ENCODE results near the gene MAP7.
"Not testable (repeated sequence)": the region's sequence is repeated elsewhere in the genome, so short reads cannot be mapped to it uniquely, and the experiment has no call there.

Gene MAP7

DNA sequence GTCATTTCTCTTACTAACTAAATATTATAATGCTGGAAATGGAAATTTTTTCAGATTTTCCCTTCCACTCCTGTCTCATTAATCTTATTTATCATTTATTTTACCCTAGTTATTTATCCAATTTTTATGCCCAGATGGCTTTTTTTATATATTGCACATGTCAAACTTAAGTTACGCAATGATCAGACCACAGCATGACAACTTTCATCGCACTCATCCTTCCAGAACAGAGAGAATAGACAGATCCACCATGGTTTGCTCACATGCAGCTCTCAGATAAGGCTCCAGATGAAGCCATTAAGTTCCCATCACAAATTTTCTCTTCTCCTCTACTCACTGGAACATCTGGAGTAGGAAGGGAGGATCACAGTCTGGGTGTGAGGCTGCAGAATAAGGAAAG, 48.7 kb downstream of the MAP7 start:
- no peak for DNase-seq

DNA sequence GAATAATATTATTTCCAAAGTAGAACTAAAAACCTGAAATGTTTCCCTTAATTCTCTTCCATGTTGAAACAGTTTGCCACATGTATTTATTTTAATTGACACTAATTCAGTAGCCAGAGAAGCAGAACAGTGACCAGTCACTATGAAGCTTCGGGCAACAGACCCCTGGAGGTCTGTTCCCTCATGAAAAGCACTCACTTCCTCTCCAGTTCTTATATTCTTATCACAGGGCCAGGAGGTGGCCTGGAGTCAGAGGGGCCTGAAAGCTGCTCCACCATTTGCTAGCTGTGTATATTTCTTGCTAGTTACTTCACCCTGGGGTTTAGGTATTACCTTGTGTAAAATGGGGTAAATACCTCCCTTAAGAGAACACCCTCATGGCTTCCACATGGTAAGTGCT, 49.1 kb downstream of the MAP7 start:
- no peak for DNase-seq

DNA sequence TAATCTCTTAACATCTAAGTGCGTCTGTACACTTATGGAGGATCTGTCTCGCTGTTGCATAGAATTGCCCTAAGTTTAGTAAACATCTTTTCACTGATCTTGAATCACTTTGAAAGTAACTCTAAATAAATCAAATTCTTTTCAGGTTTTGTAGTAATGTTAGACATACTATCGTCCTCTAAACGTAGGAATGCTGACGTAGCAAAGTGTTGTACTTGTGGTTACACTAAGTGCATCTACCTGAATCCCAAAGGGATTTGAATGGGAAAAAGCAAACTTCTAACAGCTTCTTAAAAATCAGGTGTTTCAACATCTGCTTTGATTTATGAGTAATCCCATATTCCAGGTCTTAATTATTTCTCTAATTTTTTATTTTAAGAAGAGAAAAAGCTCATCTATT, 49.8 kb downstream of the MAP7 start:
- DNase-seq, result no peak

DNA sequence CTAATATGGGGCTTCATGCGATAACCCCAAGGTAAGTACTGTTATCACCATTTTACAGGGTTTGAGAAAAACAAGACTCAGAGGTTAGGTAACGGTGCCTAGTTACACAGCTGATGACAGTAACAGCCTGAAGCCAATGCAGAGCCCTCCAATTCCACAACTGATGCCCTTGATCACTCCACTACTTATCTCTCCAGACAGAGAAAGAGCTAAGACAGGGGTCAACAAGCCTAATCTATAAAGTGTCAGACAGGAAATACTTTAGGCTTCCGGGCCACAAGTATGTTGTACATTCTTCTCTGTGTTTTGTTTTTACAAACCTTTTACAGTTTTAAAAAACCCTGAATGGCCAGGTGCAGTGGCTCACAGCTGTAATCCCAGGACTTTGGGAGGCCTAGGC, 50.9 kb downstream of the MAP7 start:
- DNase-seq, result no peak

DNA sequence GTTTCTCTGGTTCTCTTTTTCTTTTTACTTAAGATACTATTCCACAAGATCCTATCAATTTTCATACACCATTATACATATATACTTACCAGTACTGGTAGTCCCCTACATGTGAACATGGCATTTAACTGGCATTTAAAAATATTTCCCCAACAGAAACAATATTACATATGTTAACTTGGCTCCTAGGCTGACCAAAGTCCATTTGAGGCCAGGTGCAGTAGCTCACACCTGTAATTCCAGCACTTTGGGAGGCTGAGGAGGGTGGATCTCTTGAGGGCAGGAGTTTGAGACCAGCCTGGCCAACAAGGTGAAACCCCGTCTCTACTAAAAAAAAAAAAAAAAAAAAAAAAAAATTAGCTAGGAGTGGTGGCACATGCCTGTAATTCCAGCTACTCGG, 53.8 kb downstream of the MAP7 start:
- DNase-seq, result not testable (repeated sequence)

DNA sequence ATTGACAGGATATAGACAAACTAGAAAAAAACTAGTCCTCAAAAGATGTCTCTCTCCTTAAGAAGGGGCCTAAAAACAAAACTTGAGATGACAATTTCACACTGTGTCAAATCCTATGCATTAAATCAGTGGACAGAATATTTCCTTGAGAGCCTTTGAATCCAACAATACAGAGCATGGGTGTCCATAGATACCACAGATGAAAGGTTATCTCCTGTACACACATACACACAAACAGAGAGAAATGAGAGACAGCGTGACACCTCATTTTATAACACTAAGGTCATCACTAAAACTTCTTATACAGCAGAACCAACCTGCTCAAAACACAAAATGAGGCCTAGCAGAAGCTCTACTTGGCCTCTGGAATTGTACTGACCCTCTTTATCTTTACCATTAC, 55.5 kb downstream of the MAP7 start:
- no peak for DNase-seq

DNA sequence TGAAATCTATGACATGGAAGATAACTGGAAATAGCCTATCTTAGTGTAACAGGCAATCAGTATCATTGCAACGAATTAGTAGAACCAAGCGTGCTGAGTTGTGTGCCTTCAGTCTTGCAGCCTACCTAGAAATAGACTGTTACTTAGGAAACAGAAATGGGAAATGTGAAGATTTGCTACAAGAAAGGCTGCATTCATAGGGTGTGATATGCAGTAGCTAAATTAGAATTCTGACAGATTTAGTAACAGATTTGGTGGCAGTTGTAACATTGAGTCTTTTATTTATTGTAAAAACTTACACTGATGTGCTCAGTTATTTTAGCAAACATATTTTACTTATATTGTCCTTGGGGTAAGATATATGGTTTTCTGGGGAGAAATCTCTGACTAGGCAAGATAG, 56.2 kb downstream of the MAP7 start:
- DNase-seq, result no peak

DNA sequence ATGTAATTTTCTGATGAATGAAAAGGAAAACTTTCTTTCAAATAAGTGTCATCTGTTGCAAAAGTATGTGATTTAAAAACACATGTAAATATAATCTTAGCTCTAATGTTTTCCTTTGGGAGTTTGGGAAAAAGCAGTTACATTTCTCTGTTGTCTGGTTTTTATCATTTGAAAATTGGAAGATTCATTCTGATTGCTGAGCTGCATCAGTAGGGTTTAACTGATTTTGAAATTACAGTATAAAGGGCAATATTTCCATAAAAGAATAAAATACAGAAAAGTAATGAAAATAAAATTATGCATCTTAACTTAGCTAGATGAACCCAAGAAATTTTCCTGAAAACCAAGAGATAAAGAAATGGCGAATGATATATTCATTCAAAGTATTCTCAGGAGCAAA, 57.8 kb downstream of the MAP7 start:
- no peak for DNase-seq

DNA sequence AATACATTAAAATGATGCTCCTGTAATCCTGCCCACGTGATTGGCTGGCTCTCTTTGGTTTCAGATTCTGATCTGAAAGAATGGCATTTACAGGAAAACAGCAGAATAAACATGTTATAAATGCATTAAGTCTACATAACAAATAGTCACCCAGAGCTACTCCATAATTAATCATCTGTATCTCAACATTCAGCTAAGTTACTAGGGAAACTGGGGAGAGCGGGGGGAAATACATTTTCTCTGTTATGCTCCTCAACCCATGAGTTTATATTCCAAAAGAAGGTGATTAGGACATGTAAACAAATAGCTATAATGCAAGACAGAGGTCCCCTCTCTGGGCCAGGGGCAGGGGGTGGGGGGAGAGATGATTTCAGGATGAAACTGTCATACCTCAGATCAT, 58.5 kb downstream of the MAP7 start:
- DNase-seq, result no peak

DNA sequence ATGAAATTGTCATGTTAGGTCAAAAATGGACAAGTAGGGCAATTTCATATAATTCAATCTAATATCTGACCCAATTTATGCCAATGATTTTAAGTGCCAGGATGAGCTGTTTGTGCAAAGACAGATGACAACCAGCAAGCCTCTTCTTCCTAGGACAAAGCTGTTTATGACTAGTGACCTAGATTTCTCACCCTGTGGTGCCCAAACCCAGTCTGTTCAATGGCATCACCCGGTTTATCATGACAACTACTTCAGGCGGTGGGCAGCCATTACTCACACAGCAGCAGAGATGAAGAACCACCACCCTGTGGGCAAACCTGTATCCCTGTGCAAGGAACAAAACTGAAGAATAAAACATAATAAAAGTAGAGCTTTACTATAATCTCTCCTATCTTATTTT, 59.0 kb downstream of the MAP7 start:
- DNase-seq, result no peak

DNA sequence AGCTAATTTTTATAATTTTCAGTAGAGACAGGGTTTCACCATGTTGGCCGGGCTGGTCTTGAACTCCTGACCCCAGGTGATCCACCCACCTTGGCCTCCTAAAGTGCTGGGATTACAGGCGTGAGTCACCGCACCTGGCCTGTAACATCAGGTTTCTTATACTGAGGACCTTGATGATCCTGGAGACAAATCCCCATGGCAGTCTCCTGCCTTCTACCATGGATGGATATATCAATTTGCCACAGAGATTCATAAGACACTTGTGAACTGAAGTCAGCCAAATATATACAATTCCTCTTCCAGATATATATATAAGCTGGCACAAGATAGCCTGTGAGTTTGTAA, 60.6 kb downstream of the MAP7 start:
- not testable (repeated sequence) for DNase-seq

DNA sequence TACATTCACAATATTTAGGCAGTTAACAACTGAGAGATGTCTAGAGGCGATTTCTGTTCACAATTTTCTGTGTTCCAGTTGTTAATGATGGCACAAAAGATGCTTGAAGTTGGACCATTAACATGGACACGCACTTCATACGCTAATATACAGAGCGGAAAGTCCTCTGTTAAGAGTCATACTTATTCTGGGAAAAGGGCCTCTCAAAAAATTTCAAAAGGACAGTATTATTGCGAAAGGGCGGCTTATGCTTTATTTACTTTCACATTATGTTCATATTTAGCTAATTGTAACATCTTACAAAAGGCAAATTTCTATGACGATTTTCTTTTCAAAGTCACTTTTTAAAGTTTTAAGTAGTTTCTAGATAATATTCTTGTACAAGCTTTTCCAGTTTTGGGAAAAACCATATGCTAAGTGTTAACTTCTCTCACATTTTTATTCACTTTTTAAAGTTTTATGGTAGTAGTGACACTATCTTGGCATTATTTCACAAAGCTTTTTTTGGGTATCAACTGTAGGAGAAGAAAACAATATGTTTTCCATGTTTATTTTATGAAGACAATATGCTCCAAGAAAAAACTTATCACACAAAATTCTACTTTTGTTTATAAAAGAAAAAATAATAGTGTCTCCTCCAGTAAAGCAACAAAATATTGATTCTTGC, 62.3 kb downstream of the MAP7 start:
- DNase-seq, result no peak

DNA sequence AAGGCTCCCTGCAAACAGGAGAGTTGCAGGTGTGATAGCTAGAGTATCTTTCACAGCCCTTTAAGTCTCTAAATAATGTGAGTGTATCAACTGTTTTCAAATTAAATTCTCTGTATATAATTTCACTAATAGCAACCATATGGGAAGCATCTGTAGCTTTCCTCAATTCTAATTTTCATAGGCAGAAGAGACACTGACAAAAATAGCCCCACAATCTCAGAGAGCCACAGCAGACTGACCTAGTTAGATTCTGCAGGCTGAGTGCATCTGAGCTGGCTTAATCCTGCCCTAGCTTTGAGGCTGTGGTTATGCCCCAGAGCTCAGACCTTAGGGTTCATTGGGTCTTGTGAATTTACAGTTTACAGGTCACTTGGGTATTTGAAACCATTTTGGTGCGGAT, 63.9 kb downstream of the MAP7 start:
- DNase-seq, result no peak

DNA sequence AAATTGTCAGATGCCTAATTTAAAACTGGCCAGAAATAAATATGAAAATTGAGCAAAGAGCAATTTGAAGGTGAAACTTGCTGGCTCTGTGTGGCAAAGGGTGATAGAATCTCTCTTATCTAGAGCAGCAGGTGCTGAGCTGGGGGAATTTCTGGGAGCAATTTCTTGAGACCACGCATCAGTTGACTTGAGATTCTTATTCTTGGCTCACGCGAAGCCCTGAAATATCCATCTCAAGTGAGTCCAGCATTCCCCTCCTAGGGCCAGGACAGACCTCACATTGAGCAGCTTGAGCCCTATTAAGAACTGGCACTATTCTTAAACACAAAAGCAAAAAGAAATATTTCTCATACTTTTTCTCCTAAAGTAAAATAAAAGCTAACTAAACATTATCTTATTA, 66.3 kb downstream of the MAP7 start:
- DNase-seq, result no peak

DNA sequence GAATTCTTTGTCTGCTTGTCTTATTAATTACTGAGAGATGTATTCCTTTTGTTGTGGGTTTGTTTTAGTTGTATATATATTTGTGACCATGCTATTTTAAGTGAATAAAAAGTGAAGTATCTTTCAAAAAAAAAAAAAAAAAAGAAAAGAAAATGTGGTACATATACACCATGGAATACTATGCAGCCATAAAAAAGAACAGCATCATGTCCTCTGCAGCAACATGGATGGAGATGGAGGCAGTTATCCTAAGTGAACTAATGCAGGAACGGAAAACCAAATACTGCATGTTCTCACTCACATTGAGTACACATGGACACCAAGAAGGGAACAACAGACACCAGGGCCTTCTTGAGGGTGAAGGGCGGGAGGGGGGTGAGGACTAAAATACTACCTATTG, 67.2 kb downstream of the MAP7 start:
- not testable (repeated sequence) for DNase-seq

DNA sequence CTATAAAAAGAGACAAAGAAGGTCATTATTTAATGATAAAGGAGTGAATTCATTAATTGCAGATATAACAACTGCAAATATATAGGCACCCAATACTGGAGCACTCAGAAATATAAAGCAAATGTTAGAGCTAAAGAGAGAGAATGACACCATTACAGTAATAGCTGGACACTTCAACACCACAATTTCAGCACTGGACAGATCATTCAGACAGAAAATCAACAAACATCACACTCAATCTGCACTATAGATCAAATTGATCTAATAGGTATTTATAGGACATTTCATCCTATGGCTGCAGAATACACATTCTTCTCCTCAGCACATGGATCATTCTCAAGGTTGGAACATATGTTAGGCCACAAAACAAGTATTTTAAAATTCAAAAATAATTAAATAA, 72.7 kb downstream of the MAP7 start:
- DNase-seq, result no peak

DNA sequence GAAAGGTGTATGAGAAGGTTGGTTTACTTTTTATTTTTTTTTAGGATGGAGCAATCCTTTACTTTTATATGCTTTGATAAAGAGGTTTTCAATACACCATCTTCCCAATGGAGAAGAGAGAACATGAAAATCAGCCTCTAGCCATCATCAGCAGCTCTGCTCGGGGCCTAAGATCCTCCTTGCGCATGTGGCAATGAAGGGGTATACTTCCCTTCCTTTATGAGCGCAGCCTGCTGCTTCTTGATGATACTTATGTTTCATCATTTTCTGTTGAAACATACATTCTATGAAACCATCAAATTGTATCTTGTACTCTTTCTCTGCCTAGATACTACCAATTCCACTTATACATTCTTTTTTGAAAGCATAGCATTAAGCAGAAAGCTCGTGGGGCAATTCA, 74.5 kb downstream of the MAP7 start:
- DNase-seq, result no peak

DNA sequence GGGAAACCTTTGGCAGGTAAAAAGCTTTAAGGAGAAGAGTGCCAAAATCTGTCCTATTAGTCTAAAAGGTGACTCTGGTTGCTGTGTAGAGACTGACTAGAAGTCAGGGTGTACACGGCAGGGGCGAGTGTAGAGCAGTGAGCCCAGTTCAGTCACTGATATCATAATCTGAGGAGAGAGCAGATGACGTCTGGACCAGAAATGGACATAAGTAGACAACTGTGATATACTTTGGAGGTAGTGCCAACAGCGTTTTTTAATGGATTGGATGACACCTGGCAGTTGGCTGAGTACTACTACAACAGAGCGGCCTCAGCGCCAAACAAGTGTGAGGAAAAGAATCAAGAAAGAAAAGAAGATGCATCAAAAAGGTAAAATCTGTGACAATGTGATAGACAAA, 76.0 kb downstream of the MAP7 start:
- DNase-seq, result no peak

DNA sequence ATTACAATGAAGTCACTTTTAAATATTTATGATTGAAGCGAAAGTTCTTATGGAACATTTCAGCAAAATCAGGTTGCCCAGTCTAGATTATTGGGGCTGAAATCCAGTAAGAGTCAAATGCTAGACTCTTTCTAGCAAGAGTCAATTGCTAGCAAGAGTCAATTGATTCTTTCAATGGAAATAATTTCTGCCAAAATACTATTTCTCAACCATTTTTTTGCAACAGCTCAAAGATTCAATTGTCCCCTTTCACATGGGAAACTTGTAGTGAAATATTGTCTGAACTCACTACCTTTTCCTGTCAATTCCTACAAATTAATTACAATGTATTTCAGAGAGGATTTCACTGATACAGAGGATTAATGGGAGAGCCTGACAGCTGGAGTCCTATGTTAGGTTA, 78.3 kb downstream of the MAP7 start:
- DNase-seq, result no peak

DNA sequence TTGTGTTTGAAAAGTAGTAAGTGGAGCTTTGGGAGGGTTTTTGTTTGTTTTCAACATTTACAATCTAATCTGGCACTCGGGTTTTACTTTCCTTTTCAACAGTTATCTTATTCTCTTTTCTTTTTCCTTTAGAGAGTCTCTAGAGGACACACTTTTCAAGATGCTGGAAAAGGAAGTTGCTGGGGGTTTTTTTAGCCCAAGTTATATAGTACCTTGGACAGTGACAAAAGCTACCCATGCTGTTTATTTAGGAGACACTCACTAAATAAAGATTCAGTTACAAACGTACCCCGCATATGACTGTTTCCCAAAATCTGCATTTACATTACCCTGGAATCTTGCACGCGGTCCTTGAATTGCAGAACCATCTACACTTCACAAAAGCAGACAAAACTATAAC, 78.8 kb downstream of the MAP7 start:
- no peak for DNase-seq

DNA sequence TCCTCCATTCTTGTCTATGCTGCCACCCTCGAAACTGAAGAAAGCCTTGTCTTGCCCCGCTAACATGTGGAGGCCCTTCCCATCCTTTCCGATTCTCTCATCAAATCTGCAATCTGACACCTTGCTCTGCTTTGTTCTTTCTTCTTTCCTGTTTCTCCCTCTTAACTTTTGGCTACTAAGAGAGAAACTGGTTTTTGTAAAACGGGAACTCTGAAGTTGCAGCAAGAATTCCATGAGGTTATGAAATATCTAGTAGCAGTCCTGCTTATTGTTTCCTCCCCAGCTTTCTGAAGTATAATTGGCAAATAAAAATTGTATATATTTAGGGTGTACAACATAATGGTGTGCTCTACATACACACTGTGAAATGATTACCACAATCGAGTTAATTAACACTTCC, 80.2 kb downstream of the MAP7 start:
- no peak for DNase-seq

DNA sequence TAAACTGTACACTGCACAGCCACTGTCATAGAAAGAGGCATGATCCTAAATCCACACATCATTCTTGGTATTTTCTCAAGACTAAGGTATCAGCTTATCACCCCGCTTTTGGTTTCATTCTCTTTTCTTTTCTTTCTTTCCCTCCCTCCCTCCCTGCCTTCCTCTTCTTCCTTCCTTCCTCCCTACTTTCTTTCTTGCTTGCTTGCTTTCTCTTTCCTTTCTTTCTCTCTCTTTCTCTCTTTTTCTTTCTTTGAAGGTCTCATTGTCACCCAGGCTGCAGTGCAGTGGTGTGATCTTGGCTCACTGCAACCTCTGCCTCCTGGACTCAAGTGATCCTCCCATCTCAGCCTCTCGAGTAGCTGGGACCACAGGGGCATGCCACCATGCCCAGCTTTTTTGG, 81.1 kb downstream of the MAP7 start:
- DNase-seq, result no peak

DNA sequence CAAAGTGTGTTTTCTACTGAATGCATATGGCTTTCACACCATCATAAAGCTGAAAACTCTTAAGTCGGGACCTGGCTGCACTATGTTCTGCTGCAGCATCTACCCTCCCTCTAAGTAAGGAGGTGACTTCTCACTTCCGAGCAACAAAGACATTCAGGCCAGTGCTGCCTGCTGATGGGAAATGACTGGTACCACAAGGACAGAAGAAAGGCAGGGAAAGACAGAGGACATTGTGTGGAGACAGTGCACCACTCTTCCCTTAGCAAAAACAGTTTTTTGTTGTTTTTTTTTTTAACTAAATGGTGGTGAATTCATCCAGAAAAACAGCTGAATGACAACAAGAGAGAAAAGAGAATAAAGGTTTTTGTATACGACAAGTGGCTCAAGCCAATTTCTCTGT, 81.5 kb downstream of the MAP7 start:
- no peak for DNase-seq

DNA sequence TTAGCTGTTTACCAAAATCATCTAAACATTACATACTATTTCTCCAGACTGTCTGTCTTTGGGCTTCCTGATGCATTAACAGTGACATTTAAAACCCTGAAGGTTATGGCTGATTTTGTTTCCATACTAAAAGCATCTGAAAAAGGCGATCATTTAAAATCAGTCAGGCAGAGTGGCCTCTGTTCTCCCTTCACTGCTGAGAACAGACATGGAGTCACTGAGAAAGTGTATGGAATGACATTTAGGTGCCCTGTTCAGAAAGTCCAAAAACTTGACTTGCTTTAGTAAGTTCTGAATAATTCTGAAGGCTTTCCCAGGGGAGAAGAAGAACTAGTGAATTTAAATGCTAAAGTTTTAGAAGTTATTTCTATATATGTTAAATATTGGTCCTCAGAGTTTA, 83.0 kb downstream of the MAP7 start:
- no peak for DNase-seq

DNA sequence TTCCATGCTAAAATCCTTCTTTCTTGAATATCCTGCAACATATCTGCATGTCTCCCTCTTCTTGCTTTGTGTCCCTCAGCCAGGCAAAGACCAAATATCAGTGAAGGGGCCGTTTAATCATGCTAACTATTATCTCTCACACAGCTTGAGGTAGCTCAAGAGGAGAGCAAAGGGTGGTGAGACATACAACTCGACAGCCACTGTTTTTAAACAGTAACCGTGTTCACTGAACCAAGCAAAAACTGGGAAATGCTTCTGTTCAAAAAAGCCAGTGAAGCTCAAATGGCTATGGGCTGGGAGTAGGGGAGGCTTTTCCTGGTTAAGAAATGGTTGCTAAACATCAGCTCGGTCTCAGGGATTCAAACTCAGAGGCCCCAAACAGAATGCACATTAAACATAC, 83.4 kb downstream of the MAP7 start:
- DNase-seq, result no peak

DNA sequence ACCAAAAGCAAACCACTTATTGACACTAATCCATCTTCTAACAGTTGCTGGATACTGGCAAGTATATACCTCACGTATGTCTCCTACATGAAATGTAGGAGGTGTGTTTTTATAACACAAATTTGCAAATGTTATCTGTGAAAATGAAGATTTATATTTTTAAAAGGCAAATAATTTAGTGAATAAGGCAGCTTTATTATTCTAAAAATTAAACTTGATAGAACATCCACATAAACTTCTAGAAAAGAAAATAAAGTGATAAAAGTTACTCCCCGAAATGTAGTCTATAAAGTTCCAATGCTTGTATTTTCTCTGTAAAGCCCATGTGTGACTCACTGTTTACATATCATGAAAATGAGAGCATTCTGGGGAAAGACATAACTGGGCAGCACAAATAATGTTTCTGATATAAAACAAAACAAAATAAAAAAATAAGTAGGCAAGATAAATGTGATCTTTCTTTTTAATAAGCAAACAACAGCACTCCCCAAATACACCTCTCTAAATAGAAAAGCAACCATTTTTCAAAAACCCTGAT, 84.4 kb downstream of the MAP7 start:
- DNase-seq, result no peak
